Nephron (organoid): ENCODE measurements around the gene RAB9A.

ENCODE experiments used
- H3K27ac Mint-ChIP-seq, 3 experiments: 2 replicates each; pipeline ENCODE4 v1.8.0; 2020; ENCODE audit warnings: mixed read lengths in 3 of 3, mild to moderate bottlenecking in 2 of 3, moderate library complexity in 1 of 3
- H3K27me3 Mint-ChIP-seq: 2 replicates; pipeline ENCODE4 v1.8.0; 2021; ENCODE audit warnings: low read depth, mild to moderate bottlenecking, moderate library complexity, mixed read lengths
- H3K36me3 Mint-ChIP-seq: 2 replicates; pipeline ENCODE4 v1.8.0; 2020; ENCODE audit warnings: low read depth, mixed read lengths
- H3K4me1 Mint-ChIP-seq: 2 replicates; pipeline ENCODE4 v1.8.0; 2020; ENCODE audit warnings: mixed read lengths
- H3K4me3 Mint-ChIP-seq, 3 experiments: 2 replicates each; pipeline ENCODE4 v1.8.0; 2020; ENCODE audit warnings: mild to moderate bottlenecking in 3 of 3, mixed read lengths in 3 of 3, moderate library complexity in 2 of 3
- H3K9me3 Mint-ChIP-seq: 2 replicates; pipeline ENCODE4 v1.8.0; 2020; ENCODE audit warnings: mixed read lengths
- CTCF ChIP-seq, 3 experiments: fragments of 200-600 bp; sonication (generic); IDR thresholded peaks; one replicate each; pipeline ENCODE4 v1.5.0; 2021; ENCODE audit warnings: antibody characterized with exemption in 3 of 3; ENCODE audit not compliant: unreplicated experiment in 3 of 3

Gene RAB9A

GRCh38 chrX:13711141-13711540 is 22.2 kb downstream of the RAB9A start:
- TF ChIP-seq CTCF (IDR thresholded peaks at IDR 0.05; ENCODE audit: unreplicated experiment in 3 of 3), result no peak
- no peaks in the 10 kb centered on the region for H3K27me3 Mint-ChIP-seq
- H3K27ac Mint-ChIP-seq, result no peak overlapping the region
- no peak overlapping the region for H3K4me3 Mint-ChIP-seq
- peaks cover 47% of the 10 kb centered on the region for H3K36me3 Mint-ChIP-seq
- H3K4me1 Mint-ChIP-seq, result peaks cover 5% of the 10 kb centered on the region
- H3K9me3 Mint-ChIP-seq, result peaks cover 3% of the 10 kb centered on the region

- no peak for TF ChIP-seq CTCF (IDR thresholded peaks at IDR 0.05; ENCODE audit: unreplicated experiment in 3 of 3)
- Mint-ChIP-seq H3K4me3 (no peak overlapping the region), H3K27ac (no peak overlapping the region), H3K9me3 (no peaks in the 10 kb centered on the region), H3K27me3 (no peaks in the 10 kb centered on the region), H3K36me3 (peaks cover 45% of the 10 kb centered on the region), H3K4me1 (peaks cover 30% of the 10 kb centered on the region)
Measured at GRCh38 chrX:13716455-13716854, 27.5 kb downstream of the RAB9A start.

GRCh38 chrX:13716905-13717304 is 28.0 kb downstream of the RAB9A start:
- Mint-ChIP-seq H3K27me3 (no peaks in the 10 kb centered on the region), H3K36me3 (peaks cover 42% of the 10 kb centered on the region), H3K9me3 (peaks cover 2% of the 10 kb centered on the region), H3K27ac (peak overlapping the region in 1 of 3 experiments; percentile 64), H3K4me3 (no peak overlapping the region), H3K4me1 (peaks cover 33% of the 10 kb centered on the region)
- TF ChIP-seq CTCF (IDR thresholded peaks at IDR 0.05; ENCODE audit: unreplicated experiment in 3 of 3), result no peak

GRCh38 chrX:13717700-13718472 is 29.0 kb downstream of the RAB9A start:
- peaks cover 2% of the 10 kb centered on the region for H3K9me3 Mint-ChIP-seq
- peaks cover 43% of the 10 kb centered on the region for H3K36me3 Mint-ChIP-seq
- H3K27ac Mint-ChIP-seq, result peak overlapping the region; percentile 94 to 96 (median 94)
- peak overlapping the region in 1 of 3 experiments; percentile 47 for H3K4me3 Mint-ChIP-seq
- no peak for TF ChIP-seq CTCF (IDR thresholded peaks at IDR 0.05; ENCODE audit: unreplicated experiment in 3 of 3)
- peaks cover 35% of the 10 kb centered on the region for H3K4me1 Mint-ChIP-seq
- no peaks in the 10 kb centered on the region for H3K27me3 Mint-ChIP-seq

- Mint-ChIP-seq H3K36me3 (peaks cover 55% of the 10 kb centered on the region), H3K9me3 (peaks cover 11% of the 10 kb centered on the region), H3K27me3 (no peaks in the 10 kb centered on the region), H3K4me3 (no peak overlapping the region), H3K27ac (no peak overlapping the region), H3K4me1 (peaks cover 35% of the 10 kb centered on the region)
- no peak for TF ChIP-seq CTCF (IDR thresholded peaks at IDR 0.05; ENCODE audit: unreplicated experiment in 3 of 3)
Measured at GRCh38 chrX:13719192-13719856, 30.4 kb downstream of the RAB9A start.
